Right renal pelvis (tissue), 4 donors: ENCODE measurements around the gene PREPL. TPM values are rescaled to one million over a fixed set of nuclear protein-coding genes. Genes with fewer than 3 reads are reported as not detected.

ENCODE experiments used
- DNase-seq, 4 donors: peaks; one replicate each; pipeline ENCODE4 v3.0.0-alpha.2; 2013; ENCODE audit warnings: low read depth in 4 of 4, low spot score in 3 of 4, missing footprints in 1 of 4
- polyA plus RNA-seq, 4 donors: library from polyadenylated mRNA; unstranded; fragments of 120-200 nt; gene quantifications; one replicate each; pipeline ENCODE4 v1.2.1, GENCODE V29; 2013; ENCODE audit not compliant: insufficient read length in 4 of 4

The PREPL gene
- polyA plus RNA-seq, 4 donors, result 167 to 184 (median 171) TPM

DNA sequence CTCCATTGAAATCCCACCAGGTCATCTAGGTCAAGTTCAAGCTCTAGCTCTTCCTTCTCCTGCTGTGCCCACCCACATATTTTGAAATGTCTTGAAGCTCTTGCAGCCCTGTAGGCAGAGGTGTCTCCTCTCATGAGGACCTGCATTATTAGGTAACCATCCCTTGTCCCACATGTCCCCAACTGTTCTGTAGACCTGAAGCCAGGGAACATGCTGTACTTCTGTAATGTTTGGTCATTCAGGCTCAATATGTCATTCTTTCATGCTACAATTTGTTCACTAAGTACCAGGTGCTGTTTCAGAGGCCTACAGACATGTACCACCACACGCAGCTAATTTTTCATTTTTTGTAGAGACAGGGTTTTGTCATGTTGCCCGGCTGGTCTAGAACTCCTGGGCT, 63.9 kb downstream of the PREPL start:
- DNase-seq, result no peak

DNA sequence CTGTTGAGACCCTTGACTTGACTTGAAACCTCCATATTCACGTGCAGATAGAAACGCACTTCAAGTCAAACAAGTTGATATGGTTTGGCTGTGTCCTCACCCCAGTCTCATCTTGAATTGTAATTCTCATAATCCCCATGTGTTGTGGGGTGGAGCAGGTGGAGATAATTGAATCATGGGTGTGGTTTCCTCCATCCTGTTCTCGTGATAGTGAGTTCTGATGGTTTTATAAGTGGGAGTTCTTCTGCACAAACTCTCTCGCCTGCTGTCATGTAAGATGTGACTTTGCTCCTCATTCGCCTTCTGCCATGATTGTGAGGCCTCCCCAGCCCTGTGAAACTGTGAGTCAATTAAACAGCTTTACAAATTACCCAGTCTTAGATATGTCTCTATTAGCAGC, 64.6 kb downstream of the PREPL start:
- DNase-seq, result no peak

DNA sequence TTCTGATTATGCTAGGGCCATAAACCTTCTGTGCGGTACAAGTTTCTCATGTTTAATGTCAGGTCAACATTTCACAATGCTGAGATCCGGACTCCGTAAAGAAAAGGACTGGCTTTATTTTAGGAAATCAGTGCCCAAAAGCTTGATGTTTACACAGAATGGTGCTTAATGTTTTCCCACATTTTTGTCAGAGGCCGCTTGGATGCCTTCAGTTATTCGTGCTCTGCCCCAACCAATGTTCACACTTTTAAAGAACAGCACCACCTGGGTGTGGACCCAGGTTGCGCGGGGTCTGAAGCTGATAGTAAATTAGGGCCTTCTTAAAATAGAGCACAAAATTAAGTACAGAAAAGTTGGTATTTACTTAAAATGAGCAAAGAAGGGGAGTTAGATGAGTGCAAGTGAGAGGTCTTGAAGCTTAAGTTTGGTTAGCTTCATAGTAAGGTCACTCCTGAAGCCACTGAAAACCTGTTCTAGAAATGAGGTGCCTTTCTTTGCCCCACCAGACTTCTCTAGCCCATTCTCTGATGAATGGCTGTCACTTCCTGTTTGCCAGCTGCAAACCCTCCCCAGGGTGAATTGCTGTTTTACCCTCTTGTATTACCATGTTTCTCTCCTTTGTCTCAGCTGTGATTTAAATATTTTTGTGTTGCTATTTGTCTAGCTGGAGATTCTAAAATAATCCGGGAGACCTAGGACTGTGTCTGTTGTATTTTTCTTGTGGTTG, 65.5 kb downstream of the PREPL start:
- no peak for DNase-seq

DNA sequence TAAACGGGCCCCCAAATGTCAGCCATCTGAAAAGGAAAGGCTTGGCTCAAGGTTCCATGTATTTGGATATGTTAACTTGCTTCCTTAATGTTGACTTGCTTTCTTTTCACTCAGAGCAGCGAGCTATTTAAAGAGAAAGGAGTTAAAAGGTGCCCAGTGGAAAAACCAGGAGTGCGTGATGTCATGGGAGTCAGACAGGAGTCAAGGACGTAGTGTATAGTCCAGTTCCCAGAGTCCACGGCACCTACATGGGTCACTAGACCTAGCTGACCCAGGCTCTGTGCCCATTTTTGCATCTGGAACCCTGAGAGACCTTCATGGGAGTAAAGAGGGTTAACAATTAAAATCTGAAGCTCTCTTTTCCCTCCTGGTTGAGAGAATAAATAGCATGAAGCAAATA, 66.2 kb downstream of the PREPL start:
- no peak for DNase-seq

GRCh38 chr2:44291281-44292248, 69.7 kb downstream of the PREPL start:
- peak in 3 of 4 donors; percentile 64 to 86 (median 80) for DNase-seq

GRCh38 chr2:44290261-44290660, 71.0 kb downstream of the PREPL start:
- DNase-seq, result no peak

- no peak for DNase-seq
Observed at GRCh38 chr2:44286884-44287638, 74.2 kb downstream of the PREPL start.

DNA sequence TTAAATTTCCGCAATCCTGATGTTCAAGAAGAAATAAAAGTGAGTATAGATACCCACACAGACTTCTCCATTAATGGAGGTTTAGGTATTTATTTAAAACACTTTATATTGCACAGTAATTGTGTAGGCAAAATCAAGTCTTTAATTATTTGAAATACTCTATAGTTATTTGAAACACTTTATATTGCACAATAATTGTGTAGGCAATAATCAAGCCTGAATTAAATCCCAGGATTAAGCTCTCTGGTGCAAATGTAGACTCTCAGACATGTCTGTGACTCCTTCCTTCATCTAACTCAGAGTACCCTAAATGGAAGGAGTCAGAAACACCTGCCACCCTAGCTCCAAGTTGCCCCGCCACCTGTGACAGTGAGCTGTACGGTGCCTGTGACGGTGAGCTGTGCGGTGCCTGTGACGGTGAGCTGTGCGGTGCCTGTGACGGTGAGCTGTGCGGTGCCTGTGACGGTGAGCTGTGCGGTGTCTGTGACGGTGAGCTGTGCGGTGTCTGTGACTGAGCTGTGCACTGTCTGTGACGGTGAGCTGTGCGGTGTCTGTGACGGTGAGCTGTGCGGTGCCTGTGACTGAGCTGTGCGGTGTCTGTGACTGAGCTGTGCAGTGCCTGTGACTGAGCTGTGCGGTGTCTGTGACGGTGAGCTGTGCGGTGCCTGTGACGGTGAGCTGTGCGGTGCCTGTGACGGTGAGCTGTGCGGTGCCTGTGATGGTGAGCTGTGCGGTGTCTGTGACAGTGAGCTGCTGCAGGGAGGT, 75.0 kb downstream of the PREPL start:
- no peak for DNase-seq

DNA sequence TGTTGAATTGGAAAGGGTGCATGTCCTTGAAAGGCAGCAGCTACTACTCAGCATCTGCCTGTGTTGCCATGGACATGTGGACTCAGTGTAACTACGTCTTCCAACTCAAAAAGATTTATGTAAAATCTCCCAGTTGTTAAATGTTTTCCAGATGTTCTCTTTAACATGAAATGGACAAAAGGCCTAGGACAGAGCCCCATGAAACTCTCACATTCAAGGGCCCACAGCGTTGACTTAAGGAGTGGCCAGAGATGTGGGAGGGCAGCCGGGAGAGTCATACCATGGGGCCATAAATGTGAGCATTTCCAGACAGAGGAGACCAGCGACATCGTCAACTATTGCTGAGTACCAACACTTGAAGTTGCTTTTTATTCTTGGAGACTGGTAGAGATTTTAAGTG, 76.1 kb downstream of the PREPL start:
- no peak for DNase-seq

- DNase-seq, result no peak
Observed at GRCh38 chr2:44283116-44283666, 78.1 kb downstream of the PREPL start.

GRCh38 chr2:44280869-44281268, 80.4 kb downstream of the PREPL start:
- DNase-seq, result no peak

DNA sequence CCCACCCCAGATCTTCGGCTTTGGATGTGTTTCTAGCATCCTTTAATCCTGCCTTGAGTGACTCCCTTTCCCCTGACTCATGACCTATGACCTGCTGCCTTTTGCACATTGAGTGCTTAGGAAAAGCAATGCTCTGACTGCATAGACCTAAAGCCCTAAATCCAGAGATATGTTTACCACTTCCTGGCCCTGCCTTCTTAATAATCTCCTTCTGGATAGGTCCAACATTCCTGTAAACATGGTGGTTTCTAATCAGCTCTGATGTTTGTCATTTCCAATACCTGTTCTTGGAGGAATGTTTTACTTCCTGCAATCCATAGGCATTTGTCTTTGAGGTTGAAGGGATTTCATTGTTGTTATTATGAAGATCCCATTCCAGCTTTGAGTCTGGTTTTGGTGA, 83.8 kb downstream of the PREPL start:
- DNase-seq, result no peak

DNA sequence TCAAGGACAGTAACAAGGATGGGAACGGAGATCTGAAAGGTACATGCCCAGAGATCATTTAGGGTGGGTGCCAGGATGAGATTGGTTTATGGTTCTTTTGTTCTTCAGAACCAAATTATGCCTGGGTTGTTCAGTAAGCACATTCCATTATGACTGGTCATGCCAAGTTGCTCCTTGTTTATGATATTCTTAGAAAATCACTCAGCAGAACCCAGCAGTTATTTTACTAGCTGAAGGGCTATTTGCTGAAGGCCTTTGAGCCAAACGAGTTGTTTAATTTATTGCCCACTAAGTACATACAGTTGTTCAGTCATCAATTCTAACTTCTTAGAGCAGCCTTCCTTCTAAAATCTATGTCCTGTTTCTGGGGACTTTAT, 85.4 kb downstream of the PREPL start:
- DNase-seq, result no peak

DNA sequence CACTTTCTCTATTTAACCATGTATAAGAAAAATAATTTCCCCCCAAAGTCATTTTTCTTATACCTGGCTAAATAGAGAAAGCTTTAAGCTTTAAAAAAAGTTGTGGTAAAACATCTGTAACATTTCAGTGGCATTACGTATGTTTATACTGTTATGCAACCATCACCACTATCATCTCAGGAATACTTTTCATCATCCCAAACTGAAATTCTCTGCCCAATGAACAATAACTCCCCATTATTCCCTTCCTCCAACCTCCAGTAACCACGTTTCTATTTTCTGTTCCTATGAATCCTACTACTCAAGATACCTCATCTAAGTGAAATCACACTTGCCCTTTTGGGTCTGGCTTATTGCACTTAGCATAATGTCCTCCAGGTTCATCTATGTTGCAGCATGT, 87.7 kb downstream of the PREPL start:
- no peak for DNase-seq

DNA sequence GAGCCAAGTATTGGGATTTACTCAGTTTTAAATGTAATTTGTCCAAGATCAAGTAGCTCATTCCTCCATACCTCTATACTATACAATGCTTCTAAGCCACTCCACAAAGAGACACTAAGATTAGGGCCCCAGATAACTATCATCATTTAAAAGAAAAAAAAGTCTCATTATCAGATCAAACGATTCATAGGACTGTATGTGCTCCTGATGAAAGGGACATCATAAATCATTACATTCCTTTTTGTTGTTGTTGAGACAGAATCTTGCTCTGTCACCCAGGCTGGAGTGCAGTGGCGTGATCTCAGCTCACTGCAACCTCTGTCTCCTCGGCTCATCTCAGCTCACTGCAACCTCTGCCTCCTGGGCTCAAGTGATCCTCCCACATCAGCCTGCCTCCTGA, 88.2 kb downstream of the PREPL start:
- DNase-seq, result no peak

GRCh38 chr2:44271296-44271695, 90.0 kb downstream of the PREPL start:
- DNase-seq, result no peak

GRCh38 chr2:44269831-44270230, 91.5 kb downstream of the PREPL start:
- no peak for DNase-seq

GRCh38 chr2:44267796-44268648, 93.3 kb downstream of the PREPL start:
- DNase-seq, result no peak
